Measurements from ENCODE around the gene NBDY. TPM values are rescaled to one million over a fixed set of nuclear protein-coding genes. Genes with fewer than 3 reads are reported as not detected.
A peak's percentile ranks its signal among the peaks of the same experiment; 100 is the strongest.
"Not testable (repeated sequence)": the region's sequence is repeated elsewhere in the genome, so short reads cannot be mapped to it uniquely, and the experiment has no call there.

NBDY gene
- total RNA-seq, 1 experiment from 2014 or later: 12.3 TPM

- DNase-seq (ENCODE audit: low read depth): peak; percentile 64
These were observed 35.3 kb downstream of the NBDY start for GRCh38 chrX:56764153-56764974.

DNA sequence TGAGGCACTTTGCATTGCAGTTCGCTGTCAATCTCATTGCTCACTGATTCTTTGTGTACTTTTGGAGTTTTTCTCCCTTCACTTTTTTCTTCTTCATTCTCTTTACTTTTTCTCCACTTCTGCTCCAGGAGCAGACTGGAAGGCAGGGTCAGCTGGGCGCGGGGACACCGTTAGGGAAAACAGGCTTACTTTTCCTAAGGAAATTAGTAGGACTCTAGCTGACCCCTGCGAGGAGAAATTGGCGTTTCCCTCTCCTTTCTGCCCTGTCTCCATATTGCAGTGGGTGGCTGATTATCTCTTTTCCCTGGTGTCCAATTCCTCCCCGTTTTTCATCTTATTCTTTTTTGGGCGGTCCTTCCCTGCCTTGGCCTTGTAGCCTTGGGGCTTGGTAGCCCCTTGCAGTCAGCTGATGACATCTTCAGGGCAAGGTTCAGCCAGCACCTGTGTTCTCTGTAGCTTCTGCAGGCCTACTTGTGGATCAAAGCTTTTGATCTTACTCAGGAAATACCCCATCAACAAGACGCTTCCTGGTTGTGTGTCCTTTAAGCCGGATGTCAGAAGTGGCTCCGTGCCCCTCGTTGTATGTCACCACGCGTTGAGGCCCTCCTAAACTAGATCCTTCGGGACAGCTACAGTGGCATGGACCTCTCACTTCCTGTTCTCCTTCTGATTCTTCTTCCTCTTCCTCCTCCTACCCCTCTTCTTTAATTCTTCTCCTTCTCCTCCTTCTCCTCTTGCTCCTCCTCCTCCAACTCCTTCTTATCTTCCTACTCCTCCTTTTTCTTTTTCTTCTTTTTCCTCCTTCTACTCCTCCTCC lies 36.1 kb downstream of the NBDY start:
- DNase-seq (ENCODE audit: low read depth): no peak

DNA sequence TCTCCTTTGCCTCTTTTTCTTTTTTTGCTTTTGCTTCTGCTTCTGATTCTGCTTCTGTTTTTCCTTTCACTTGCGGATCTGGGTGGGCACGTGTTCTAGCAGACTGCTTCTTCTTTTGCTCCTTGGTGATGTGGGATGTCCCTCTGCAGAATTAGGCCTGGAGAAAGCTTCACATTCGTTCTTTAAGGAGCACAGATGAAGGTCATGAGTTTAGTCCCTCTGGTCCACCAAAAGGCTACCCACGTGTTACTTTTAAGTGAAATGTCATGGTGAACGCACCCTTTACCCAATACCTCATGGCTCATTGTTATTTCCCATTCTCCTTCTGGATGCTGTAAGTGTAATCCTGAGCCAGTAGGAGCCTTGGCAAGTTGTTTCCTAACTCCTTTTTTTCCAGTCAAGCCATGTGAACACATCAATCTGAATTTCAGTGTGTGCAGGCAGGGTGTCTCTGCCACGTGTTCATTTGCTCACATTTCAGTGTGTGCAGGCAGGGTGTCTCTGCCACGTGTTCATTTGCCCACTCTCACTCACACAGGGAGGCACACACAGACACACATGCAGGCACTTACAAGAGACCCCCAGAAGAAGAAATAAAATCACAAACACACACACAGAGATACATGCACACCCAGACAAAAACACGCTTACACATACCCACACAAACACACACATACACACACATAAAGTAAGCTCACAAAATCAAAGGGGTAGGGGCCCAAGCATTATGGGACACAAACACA lies 36.9 kb downstream of the NBDY start:
- no peak for DNase-seq (ENCODE audit: low read depth)

DNA sequence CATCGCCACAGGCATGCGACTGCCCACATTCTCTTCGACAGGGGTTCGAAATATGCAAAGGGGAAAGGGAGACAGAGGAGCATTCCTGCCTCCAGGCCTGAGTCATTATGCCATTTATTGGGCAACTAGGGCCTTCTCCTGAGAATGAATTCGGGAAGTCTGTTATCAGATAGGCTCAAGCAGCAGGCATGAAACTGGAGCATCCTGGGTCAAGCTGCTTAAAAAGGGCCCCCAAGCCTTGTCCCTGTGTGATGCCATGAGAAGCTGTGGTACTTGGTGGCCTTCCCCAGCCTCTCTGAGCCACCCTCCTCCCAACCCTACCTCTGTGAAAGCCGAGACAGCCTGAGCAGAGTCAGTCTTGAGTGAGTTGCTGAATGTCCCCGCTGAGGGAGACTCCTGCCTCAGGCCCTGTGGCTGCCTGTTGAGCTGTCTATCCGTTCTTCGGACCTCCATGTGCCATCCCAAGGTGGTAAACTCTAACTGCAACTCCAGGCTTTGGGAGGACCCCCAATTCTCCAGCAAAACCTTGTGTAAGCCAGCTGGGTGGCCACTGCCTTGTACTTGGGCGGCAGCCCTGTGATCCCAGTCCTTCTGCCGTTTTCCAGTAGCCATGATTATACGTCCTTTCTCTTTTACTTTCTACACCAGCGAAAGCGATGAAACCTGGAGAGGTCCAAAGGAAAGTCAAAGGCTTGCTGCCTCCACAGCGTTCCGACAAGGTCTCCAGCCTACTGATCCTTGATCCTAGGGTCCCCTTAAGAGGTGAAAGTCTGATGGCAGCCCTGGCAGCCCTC lies 37.7 kb downstream of the NBDY start:
- no peak for DNase-seq (ENCODE audit: low read depth)

GRCh38 chrX:56767348-56768119 lies 38.5 kb downstream of the NBDY start:
- DNase-seq (ENCODE audit: low read depth): not testable (repeated sequence)

- not testable (repeated sequence) for DNase-seq (ENCODE audit: low read depth)
These were observed 39.1 kb downstream of the NBDY start for GRCh38 chrX:56768120-56768660.

GRCh38 chrX:56772675-56773521 lies 43.9 kb downstream of the NBDY start:
- DNase-seq (ENCODE audit: low read depth): not testable (repeated sequence)

DNA sequence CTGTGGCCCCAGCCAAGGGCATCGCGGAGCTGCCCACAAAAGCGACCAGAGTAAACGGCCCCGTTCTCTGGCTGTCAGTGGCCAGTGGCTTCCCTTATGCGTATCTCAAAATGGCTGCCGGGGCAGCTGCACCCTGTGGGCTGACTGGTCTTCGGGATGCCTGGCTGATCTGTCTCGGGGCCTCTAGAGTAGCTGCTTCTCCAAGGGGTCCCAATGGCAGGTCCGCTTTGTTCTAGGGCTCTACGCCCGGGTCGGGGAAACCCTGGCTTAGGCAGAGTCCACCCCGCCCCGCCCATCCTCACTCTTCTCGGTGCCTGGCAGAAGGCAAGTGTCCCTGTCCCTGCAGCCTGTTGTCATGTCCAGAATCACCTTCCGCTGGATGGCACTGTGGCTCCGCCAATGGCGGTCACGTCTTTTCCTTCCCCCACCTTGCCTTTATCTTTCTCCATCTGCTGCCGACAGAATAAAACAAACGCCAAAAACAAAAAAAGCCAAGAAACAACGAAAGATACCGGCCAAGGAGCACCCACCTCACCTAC lies 44.5 kb downstream of the NBDY start:
- DNase-seq (ENCODE audit: low read depth): not testable (repeated sequence)

DNA sequence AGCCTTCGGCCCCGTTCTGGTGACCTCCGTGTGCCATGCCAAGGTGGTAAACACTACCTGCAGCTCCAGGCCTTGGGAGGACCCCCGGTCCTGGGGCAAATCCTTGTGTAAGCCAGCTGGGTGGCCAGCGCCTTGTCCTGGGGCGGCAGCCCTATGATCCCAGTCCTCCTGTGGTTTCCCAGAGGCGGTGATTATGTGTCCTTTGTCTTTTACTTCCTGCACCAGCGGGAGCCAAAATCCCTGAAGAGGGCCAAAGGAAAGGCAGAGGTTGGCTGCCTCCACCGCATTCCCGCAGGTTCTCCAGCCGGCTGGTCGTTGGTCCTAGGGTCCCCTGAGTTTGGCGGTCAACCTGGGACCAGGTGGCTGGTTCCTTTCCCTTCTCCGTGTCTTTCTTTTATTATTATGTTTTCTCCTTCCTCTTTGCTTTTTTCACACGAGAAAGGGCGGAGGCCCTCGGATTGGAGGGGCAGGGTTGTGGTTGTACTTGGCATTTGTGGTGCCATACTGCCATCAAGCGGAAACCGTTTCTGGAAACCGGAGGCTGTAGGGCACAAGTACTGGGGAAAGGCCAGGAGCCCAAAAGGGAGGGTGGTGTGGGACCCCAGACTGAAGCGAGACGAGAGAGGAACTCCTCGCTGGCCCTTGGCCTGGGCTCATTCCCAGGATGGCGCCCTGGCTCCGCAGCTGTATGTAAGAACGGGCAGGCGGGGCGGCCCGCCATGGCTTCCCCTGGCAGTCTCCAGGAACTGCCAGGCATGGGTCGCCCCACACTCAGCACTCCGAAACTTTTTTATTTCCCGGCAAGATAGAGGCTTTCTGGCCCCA lies 49.3 kb downstream of the NBDY start:
- DNase-seq (ENCODE audit: low read depth): not testable (repeated sequence)

DNA sequence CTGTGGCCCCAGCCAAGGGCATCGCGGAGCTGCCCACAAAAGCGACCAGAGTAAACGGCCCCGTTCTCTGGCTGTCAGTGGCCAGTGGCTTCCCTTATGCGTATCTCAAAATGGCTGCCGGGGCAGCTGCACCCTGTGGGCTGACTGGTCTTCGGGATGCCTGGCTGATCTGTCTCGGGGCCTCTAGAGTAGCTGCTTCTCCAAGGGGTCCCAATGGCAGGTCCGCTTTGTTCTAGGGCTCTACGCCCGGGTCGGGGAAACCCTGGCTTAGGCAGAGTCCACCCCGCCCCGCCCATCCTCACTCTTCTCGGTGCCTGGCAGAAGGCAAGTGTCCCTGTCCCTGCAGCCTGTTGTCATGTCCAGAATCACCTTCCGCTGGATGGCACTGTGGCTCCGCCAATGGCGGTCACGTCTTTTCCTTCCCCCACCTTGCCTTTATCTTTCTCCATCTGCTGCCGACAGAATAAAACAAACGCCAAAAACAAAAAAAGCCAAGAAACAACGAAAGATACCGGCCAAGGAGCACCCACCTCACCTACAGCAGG lies 50.0 kb downstream of the NBDY start:
- not testable (repeated sequence) for DNase-seq (ENCODE audit: low read depth)

DNA sequence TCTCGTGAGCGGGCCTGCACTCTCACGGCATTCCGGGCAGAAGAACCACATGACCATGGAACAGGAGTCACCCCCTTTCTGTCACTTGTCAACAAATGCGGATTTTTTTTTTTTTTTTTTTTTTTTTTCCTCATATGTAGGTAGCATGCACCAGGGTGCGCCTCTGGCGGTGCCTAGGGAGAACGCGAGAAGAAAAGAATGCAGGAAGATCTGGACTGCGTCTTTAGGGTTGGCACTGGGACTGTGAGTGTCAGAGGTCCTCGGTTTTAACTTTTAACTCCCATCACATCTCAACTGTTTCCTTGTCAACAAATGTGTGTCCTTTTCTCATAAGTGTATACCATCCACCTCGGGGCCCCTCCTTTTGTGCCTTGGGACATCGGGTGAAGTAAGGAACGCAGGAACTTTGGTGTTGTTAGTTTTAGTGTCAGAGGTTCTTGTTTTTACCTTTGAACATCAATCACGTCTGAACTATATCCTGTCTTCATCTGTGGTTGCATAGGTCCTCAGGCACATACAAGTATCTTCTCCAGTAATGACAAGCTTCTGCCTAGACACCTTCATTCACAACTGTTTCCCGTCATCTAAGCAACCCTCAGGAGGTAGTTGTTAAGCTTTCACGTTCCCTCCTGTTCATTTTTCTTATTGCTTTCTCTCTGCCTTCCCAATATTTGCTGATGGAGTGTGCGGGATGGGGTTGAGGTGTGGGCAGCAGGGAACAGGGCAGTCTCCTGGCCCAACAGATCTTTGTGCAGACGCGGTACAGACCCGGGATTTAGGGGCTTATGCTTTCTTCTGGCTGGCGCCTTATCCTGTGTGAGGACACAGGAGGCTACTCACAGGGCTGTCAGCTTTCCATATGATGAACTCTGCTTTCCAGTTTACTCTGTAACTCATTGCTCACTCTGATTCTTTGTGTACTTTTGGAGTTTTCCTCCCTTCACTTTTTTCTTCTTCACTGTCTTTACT lies 51.9 kb downstream of the NBDY start:
- DNase-seq (ENCODE audit: low read depth): not testable (repeated sequence)

GRCh38 chrX:56782352-56782751 lies 53.3 kb downstream of the NBDY start:
- no peak for DNase-seq (ENCODE audit: low read depth)

- DNase-seq (ENCODE audit: low read depth): no peak
These were observed 53.9 kb downstream of the NBDY start for GRCh38 chrX:56782791-56783449.

DNA sequence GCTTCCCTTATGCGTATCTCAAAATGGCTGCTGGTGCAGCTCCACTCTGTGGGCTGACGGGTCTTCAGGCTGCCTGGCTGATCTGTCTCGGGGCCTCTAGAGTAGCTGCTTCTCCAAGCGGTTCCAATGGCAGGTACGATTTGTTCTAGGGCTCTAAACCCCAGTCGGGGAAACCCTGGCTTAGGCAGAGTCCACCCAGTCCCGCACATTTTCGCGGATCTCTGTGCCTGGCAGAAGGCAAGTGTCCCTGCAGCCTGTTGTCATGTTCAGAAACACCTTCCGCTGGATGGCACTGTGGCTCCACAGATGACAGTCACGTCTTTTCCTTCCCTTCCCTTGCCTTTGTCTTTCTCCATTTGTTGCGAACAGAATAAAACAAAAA lies 54.4 kb downstream of the NBDY start:
- no peak for DNase-seq (ENCODE audit: low read depth)

DNA sequence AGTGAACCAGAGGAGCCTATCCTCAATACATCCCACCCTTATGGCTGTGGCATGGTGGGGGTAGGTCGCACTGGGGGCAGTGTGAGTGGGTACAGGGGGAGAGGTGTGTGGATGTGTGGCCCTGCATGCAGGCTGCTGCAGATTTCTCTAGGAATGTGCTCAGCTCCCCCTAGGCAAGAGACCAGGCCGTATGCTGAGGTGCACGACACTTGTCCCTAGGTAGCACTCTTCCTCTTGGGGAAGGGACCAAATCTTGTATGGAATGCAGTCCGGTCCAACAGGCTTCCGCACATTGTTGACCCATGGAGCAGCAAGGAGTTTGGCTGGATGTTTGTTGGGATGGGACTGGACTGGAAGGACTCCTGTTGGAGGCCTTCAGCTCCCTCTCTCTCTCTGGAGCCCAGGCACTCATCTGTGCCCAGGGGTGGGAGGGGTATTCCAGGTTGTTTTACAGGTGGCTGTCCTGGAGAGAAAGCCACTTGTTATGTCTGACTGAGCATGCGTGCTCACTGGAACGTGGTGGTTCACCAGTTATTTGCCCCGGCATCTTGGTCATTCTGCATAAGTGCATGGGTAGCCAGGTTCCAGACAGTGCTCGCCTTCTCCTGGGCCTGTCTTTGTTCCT lies 55.1 kb downstream of the NBDY start:
- DNase-seq (ENCODE audit: low read depth): no peak

All from LHCN-M2 (cell line).